Pancreas (tissue), 10 donors: ENCODE measurements around the gene BCL11B. TPM values are rescaled to one million over a fixed set of nuclear protein-coding genes. Genes with fewer than 3 reads are reported as not detected.

Source experiments
- ATAC-seq, 4 donors: fragments of 200-7000 bp; cut with Tn5 transposase; one replicate each; pipeline versions ENCODE4 v1.8.0 to v1.9.1; 2020; ENCODE audit warnings: mild to moderate bottlenecking in 4 of 4, moderate library complexity in 4 of 4
- DNase-seq, 6 donors: peaks; one replicate each; pipeline ENCODE4 v3.0.0-alpha.2; 2020
- FAIRE-seq: peaks from 2 replicates; lab custom pipeline; 2012; peaks lifted over from hg19 to GRCh38; lab: Jason Lieb, UNC
- H3K27ac ChIP-seq, 4 donors: fragments of 200-600 bp; sonication (generic); 1 replicate in 3 of 4; 2 replicates in 1 of 4; pipeline versions ENCODE4 v1.5.0 to v1.8.0; 2020
- H3K27me3 ChIP-seq, 4 donors: fragments of 200-600 bp; one replicate each; pipeline ENCODE4 v1.8.0; 2021
- H3K36me3 ChIP-seq, 3 donors: fragments of 200-600 bp; sonication (generic) in 1 of 3; one replicate each; pipeline versions ENCODE4 v1.5.0 to v1.8.0; 2020 to 2021
- H3K4me1 ChIP-seq, 3 donors: fragments of 200-600 bp; one replicate each; pipeline ENCODE4 v1.8.0; 2021
- H3K4me3 ChIP-seq, 4 donors: fragments of 200-600 bp; sonication (generic) in 2 of 4; one replicate each; pipeline versions ENCODE4 v1.5.0 to v1.8.0; 2020 to 2021
- H3K9me3 ChIP-seq, 4 donors: fragments of 200-600 bp; one replicate each; pipeline ENCODE4 v1.8.0; 2021
- CTCF ChIP-seq, 4 donors: fragments of 200-600 bp; sonication (generic) in 3 of 4; IDR thresholded peaks; one replicate each; pipeline versions ENCODE4 v1.5.0 to v1.8.0; 2021; ENCODE audit warnings: antibody characterized with exemption in 4 of 4
- WGBS, 2 donors: extraction: QIAGEN DNeasy Blood & Tissue Kit; methylation state at CpG; one replicate each; pipeline ENCODE4 v1.1.7; 2013; 5-methylcytosine and 5-hydroxymethylcytosine counted together
- intact Hi-C, 3 donors: fragments of 100-400 bp; cut with DNase I; formaldehyde crosslinking; loops; one replicate each; pipeline versions ENCODE4 v1.11.1 to v1.14.2; 2022
- polyA plus RNA-seq, 2 donors: library from polyadenylated mRNA; stranded (reverse); fragments of 200-250 nt; gene quantifications; one replicate each; pipeline ENCODE4 v1.2.3, GENCODE V29; 2013
- total RNA-seq, 6 donors: library from RNA; stranded (reverse); fragmentation: NEBNext Ultra II Directional in 4 of 6; extraction: Animal tissue kit (Norgen Biotek cat#: 25700) in 4 of 6; gene quantifications; one replicate each; pipeline versions ENCODE4 v1.2.1 to v1.2.4, GENCODE V29; 2021 to 2023
- donor health status: healthy with polysubstance abuse.
- donor health status: DM: no; HTN: no; CAD: no; lungs with moderate emphysema.
- donor health status: DM: no; HTN: no; CAD: no.
- donor health status: control.
- donor health status: control.
- donor health status: Bipolar disorder and iron deficiency.
- donor health status: DM: yes; HTN: yes; CAD: no.
- donor health status: DM: no; HTN: no; CAD: no.
- donor health status: DM: no; HTN: no; CAD: no.
- donor health status: DM: yes; HTN: yes; CAD: no.

BCL11B gene
- total and polyA plus RNA-seq, 8 donors = 0.04 to 0.47 (median 0.27) TPM

GRCh38 chr14:99221445-99221844, 50.6 kb downstream of the BCL11B start:
- ATAC-seq = no peak
- TF ChIP-seq CTCF (IDR thresholded peaks at IDR 0.05) = no peak
- no peaks in the 10 kb centered on the region for H3K36me3 ChIP-seq
- H3K27ac ChIP-seq = no peak overlapping the region
- no peak for DNase-seq
- no peak for FAIRE-seq
- H3K4me1 ChIP-seq = no peaks in the 10 kb centered on the region
- H3K9me3 ChIP-seq = no peaks in the 10 kb centered on the region
- intact Hi-C loops = no loop called here
- H3K27me3 ChIP-seq = no peaks in the 10 kb centered on the region
- 74 to 88% methylated on average over 13 of the region's 13 CpGs for WGBS, 2 donors
- H3K4me3 ChIP-seq = no peak overlapping the region

- Histone ChIP-seq H3K4me1 (no peaks in the 10 kb centered on the region), H3K4me3 (no peak overlapping the region), H3K36me3 (no peaks in the 10 kb centered on the region), H3K9me3 (no peaks in the 10 kb centered on the region), H3K27ac (no peak overlapping the region), H3K27me3 (no peaks in the 10 kb centered on the region)
- intact Hi-C loops = no loop called here
- FAIRE-seq = no peak
- TF ChIP-seq CTCF (IDR thresholded peaks at IDR 0.05) = no peak
- WGBS, 2 donors = 70 to 79% methylated on average over 13 of the region's 13 CpGs
- no peak for ATAC-seq
- no peak for DNase-seq
Measured at GRCh38 chr14:99217066-99217955, 54.7 kb downstream of the BCL11B start.

- DNase-seq = no peak
- Histone ChIP-seq H3K9me3 (no peaks in the 10 kb centered on the region), H3K4me1 (no peaks in the 10 kb centered on the region), H3K27ac (no peak overlapping the region), H3K36me3 (no peaks in the 10 kb centered on the region), H3K4me3 (no peak overlapping the region), H3K27me3 (no peaks in the 10 kb centered on the region)
- intact Hi-C loops = no loop called here
- FAIRE-seq = no peak
- 64 to 65% methylated on average over 10 of the region's 10 CpGs for whole genome bisulfite sequencing, 2 donors
- no peak for TF ChIP-seq CTCF (IDR thresholded peaks at IDR 0.05)
- ATAC-seq = no peak
Measured at GRCh38 chr14:99216191-99216590, 55.8 kb downstream of the BCL11B start.

- FAIRE-seq = no peak
- whole genome bisulfite sequencing, 2 donors = 55 to 61% methylated on average over 16 of the region's 16 CpGs
Measured at GRCh38 chr14:99215277-99215676, 56.7 kb downstream of the BCL11B start.

More at GRCh38 chr14:99215277-99215676, 56.7 kb downstream of the BCL11B start:
- Histone ChIP-seq H3K36me3 (no peaks in the 10 kb centered on the region), H3K9me3 (no peaks in the 10 kb centered on the region), H3K4me3 (no peak overlapping the region), H3K4me1 (no peaks in the 10 kb centered on the region), H3K27ac (no peak overlapping the region), H3K27me3 (no peaks in the 10 kb centered on the region)
- no peak for TF ChIP-seq CTCF (IDR thresholded peaks at IDR 0.05)
- no peak for DNase-seq
- intact Hi-C loops = no loop called here
- ATAC-seq = no peak
